CD14-positive monocyte (primary cell): Measurements from ENCODE around the gene USP34. TPM values are rescaled to one million over a fixed set of nuclear protein-coding genes. Genes with fewer than 3 reads are reported as not detected.

Source experiments
- DNase-seq, 3 donors: peaks; one replicate each; pipeline ENCODE4 v3.0.0-alpha.2; 2011 to 2022
- H2AFZ ChIP-seq: 2 replicates; pipeline ENCODE4 v1.6.0; 2012; ENCODE audit warnings: mild to moderate bottlenecking, low read depth, low read length, inconsistent platforms; ENCODE audit not compliant: insufficient read depth, poor library complexity, severe bottlenecking
- H3K27ac ChIP-seq, 2 donors: 1 replicate in 1 of 2; 2 replicates in 1 of 2; pipeline ENCODE4 v1.5.1; 2012 to 2013; ENCODE audit warnings: low read length in 2 of 2, control low read depth in 1 of 2, inconsistent platforms in 1 of 2, low read depth in 1 of 2, mild to moderate bottlenecking in 1 of 2
- H3K27me3 ChIP-seq, 2 donors: one replicate each; pipeline versions ENCODE4 v1.6.0 to v1.6.1; 2011 to 2013; ENCODE audit warnings: low read length in 2 of 2; ENCODE audit not compliant: control insufficient read depth in 2 of 2, insufficient read depth in 2 of 2
- H3K36me3 ChIP-seq, 2 donors: replicated peaks in 1 of 2; 1 replicate in 1 of 2; 2 replicates in 1 of 2; pipeline versions ENCODE4 v1.5.1 to v1.6.1; 2012 to 2013; ENCODE audit warnings: low read length in 2 of 2, control low read depth in 1 of 2, inconsistent platforms in 1 of 2, mild to moderate bottlenecking in 1 of 2; ENCODE audit not compliant: insufficient read depth in 2 of 2, control insufficient read depth in 1 of 2
- H3K4me1 ChIP-seq, 2 donors: 1 replicate in 1 of 2; 2 replicates in 1 of 2; pipeline versions ENCODE4 v1.5.1 to v1.6.1; 2012 to 2013; ENCODE audit warnings: low read length in 2 of 2, control low read depth in 1 of 2, inconsistent platforms in 1 of 2, mild to moderate bottlenecking in 1 of 2, moderate library complexity in 1 of 2; ENCODE audit not compliant: insufficient read depth in 2 of 2, control insufficient read depth in 1 of 2
- H3K4me2 ChIP-seq: replicated peaks from 2 replicates; pipeline ENCODE3; 2012; ENCODE audit warnings: low read length, moderate library complexity, mild to moderate bottlenecking; ENCODE audit not compliant: poor library complexity, severe bottlenecking; ENCODE audit errors: extremely low read depth
- H3K4me3 ChIP-seq, 3 experiments: fragments of 200-600 bp in 1 of 3; sonication (generic) in 1 of 3; replicated peaks in 1 of 3; 1 replicate in 2 of 3; 2 replicates in 1 of 3; pipeline ENCODE4 v1.5.1; 2011 to 2013; ENCODE audit warnings: low read length in 3 of 3, mild to moderate bottlenecking in 3 of 3, control low read depth in 2 of 3, low read depth in 2 of 3, inconsistent platforms in 1 of 3, moderate library complexity in 1 of 3
- H3K79me2 ChIP-seq: 2 replicates; pipeline ENCODE4 v1.6.0; 2012; ENCODE audit warnings: mild to moderate bottlenecking, control low read depth, inconsistent platforms, low read length, moderate library complexity; ENCODE audit not compliant: insufficient read depth
- H3K9ac ChIP-seq: 2 replicates; pipeline ENCODE4 v1.6.0; 2017; ENCODE audit warnings: low read length, mild to moderate bottlenecking; ENCODE audit not compliant: insufficient read depth, poor library complexity, severe bottlenecking
- H3K9me3 ChIP-seq, 2 donors: replicated peaks in 1 of 2; 1 replicate in 1 of 2; 2 replicates in 1 of 2; pipeline versions ENCODE4 v1.5.1 to v1.6.1; 2012 to 2013; ENCODE audit warnings: low read length in 2 of 2, control low read depth in 1 of 2; ENCODE audit not compliant: control insufficient read depth in 1 of 2, insufficient read depth in 1 of 2
- H4K20me1 ChIP-seq: 2 replicates; pipeline ENCODE4 v1.6.0; 2012; ENCODE audit warnings: mild to moderate bottlenecking, low read length, control low read depth, moderate library complexity; ENCODE audit not compliant: insufficient read depth
- H3K27ac Mint-ChIP-seq, 7 donors: one replicate each; pipeline ENCODE4 v1.8.0; 2020; ENCODE audit warnings: mild to moderate bottlenecking in 7 of 7, mixed read lengths in 7 of 7, moderate library complexity in 6 of 7, inconsistent platforms in 2 of 7
- H3K27me3 Mint-ChIP-seq, 3 donors: one replicate each; pipeline ENCODE4 v1.8.0; 2021 to 2022; ENCODE audit warnings: low read depth in 3 of 3, mild to moderate bottlenecking in 3 of 3, mixed read lengths in 3 of 3, moderate library complexity in 3 of 3, inconsistent platforms in 1 of 3
- H3K36me3 Mint-ChIP-seq, 2 donors: one replicate each; pipeline ENCODE4 v1.8.0; 2020; ENCODE audit warnings: mixed read lengths in 2 of 2, inconsistent platforms in 1 of 2, mild to moderate bottlenecking in 1 of 2
- H3K4me1 Mint-ChIP-seq: one replicate; pipeline ENCODE4 v1.8.0; 2020; ENCODE audit warnings: mild to moderate bottlenecking, mixed read lengths
- H3K4me3 Mint-ChIP-seq, 2 donors: one replicate each; pipeline ENCODE4 v1.8.0; 2020; ENCODE audit warnings: mild to moderate bottlenecking in 2 of 2, mixed read lengths in 2 of 2, moderate library complexity in 1 of 2
- H3K9me3 Mint-ChIP-seq, 7 donors: one replicate each; pipeline ENCODE4 v1.8.0; 2020 to 2022; ENCODE audit warnings: mixed read lengths in 7 of 7, mild to moderate bottlenecking in 6 of 7, moderate library complexity in 6 of 7, inconsistent platforms in 2 of 7
- CTCF ChIP-seq: fragments of 200-600 bp; IDR thresholded peaks from one replicate; pipeline ENCODE4 v1.8.0; 2022; ENCODE audit warnings: antibody characterized with exemption, mild to moderate bottlenecking
- WGBS: methylation state at CpG from one replicate; pipeline ENCODE4 v1.1.5; 2013; ENCODE audit warnings: missing lambda C conversion rate; ENCODE audit not compliant: insufficient coverage; 5-methylcytosine and 5-hydroxymethylcytosine counted together
- intact Hi-C, 2 donors: fragments of 100-400 bp; cut with micrococcal nuclease; formaldehyde crosslinking; loops; one replicate each; pipeline versions ENCODE4 v1.15.0 to v1.15.1; 2023
- polyA plus RNA-seq, 3 donors: library from polyadenylated mRNA; depleted of rRNA in 1 of 3; unstranded in 2 of 3; stranded (reverse) in 1 of 3; fragments of 300-500 nt in 2 of 3; fragments of >200 nt in 1 of 3; fragmentation: Illumina TruSeq in 2 of 3; gene quantifications; 1 replicate in 2 of 3; 2 replicates in 1 of 3; pipeline ENCODE4 v1.2.3, GENCODE V29; 2012 to 2021

USP34 gene
- polyA plus RNA-seq, 3 donors: 2.8 to 47.2 (median 5.9) TPM

GRCh38 chr2:61145990-61146389 lies 324.9 kb downstream of the USP34 start:
- Mint-ChIP-seq H3K36me3 (peaks cover 14 to 20% of the 10 kb centered on the region in 2 donors), H3K9me3 (peaks cover 0 to 9% (median 2%) of the 10 kb centered on the region in 7 donors), H3K27me3 (peaks cover 0 to 1% (median 0%) of the 10 kb centered on the region in 3 donors), H3K4me1 (no peaks in the 10 kb centered on the region), H3K27ac (peak overlapping the region in 1 of 7 donors; percentile 20), H3K4me3 (no peak overlapping the region)
- Histone ChIP-seq H3K4me3 (peak overlapping the region in 1 of 3 experiments; percentile 77), H3K4me2 (peak overlapping the region; percentile 96), H3K4me1 (peaks cover 6 to 11% of the 10 kb centered on the region in 2 donors), H3K27me3 (no peaks in the 10 kb centered on the region), H3K9me3 (peaks cover 0 to 5% of the 10 kb centered on the region in 2 donors), H2AFZ (no peak overlapping the region), H4K20me1 (no peaks in the 10 kb centered on the region), H3K36me3 (peaks cover 5 to 19% of the 10 kb centered on the region in 2 donors), H3K79me2 (no peaks in the 10 kb centered on the region), H3K27ac (no peak overlapping the region), H3K9ac (no peak overlapping the region)
- WGBS: no CpG with 5 or more reads among the region's 2 CpGs
- TF ChIP-seq CTCF: no peak
- no peak for DNase-seq
- intact Hi-C loops: no loop called here

GRCh38 chr2:61144697-61145268 lies 326.1 kb downstream of the USP34 start:
- TF ChIP-seq CTCF: no peak
- Histone ChIP-seq H3K27ac (peak overlapping the region; percentile 58 to 71), H4K20me1 (no peaks in the 10 kb centered on the region), H2AFZ (peak overlapping the region; percentile 82), H3K36me3 (peaks cover 3 to 10% of the 10 kb centered on the region in 2 donors), H3K9me3 (no peaks in the 10 kb centered on the region), H3K4me3 (peak overlapping the region; percentile 57 to 77 (median 69)), H3K9ac (peak overlapping the region; percentile 59), H3K4me2 (peak overlapping the region; percentile 96), H3K79me2 (no peaks in the 10 kb centered on the region), H3K4me1 (peaks cover 6 to 11% of the 10 kb centered on the region in 2 donors), H3K27me3 (no peaks in the 10 kb centered on the region)
- DNase-seq: peak; percentile 94 to 99 (median 96)
- Mint-ChIP-seq H3K36me3 (peaks cover 11 to 14% of the 10 kb centered on the region in 2 donors), H3K27ac (peak overlapping the region; percentile 85 to 95 (median 92)), H3K9me3 (peaks cover 0 to 6% (median 0%) of the 10 kb centered on the region in 7 donors), H3K27me3 (peaks cover 0 to 1% (median 0%) of the 10 kb centered on the region in 3 donors), H3K4me1 (no peaks in the 10 kb centered on the region), H3K4me3 (peak overlapping the region; percentile 85 to 95)
- intact Hi-C loops: no loop called here
- 9% methylated on average over 23 of the region's 31 CpGs for WGBS
